GM19467 (cell line): ENCODE results near the gene TNFSF4.
"Not testable (repeated sequence)": the region's sequence is repeated elsewhere in the genome, so short reads cannot be mapped to it uniquely, and the experiment has no call there.

Experiments used
- ATAC-seq: cut with Tn5 transposase; IDR thresholded peaks from one replicate; pipeline ENCODE4 v1.9.1; 2021; ENCODE audit warnings: mild to moderate bottlenecking, moderate library complexity; ENCODE audit not compliant: unreplicated experiment

TNFSF4 gene, protein sequence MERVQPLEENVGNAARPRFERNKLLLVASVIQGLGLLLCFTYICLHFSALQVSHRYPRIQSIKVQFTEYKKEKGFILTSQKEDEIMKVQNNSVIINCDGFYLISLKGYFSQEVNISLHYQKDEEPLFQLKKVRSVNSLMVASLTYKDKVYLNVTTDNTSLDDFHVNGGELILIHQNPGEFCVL

DNA sequence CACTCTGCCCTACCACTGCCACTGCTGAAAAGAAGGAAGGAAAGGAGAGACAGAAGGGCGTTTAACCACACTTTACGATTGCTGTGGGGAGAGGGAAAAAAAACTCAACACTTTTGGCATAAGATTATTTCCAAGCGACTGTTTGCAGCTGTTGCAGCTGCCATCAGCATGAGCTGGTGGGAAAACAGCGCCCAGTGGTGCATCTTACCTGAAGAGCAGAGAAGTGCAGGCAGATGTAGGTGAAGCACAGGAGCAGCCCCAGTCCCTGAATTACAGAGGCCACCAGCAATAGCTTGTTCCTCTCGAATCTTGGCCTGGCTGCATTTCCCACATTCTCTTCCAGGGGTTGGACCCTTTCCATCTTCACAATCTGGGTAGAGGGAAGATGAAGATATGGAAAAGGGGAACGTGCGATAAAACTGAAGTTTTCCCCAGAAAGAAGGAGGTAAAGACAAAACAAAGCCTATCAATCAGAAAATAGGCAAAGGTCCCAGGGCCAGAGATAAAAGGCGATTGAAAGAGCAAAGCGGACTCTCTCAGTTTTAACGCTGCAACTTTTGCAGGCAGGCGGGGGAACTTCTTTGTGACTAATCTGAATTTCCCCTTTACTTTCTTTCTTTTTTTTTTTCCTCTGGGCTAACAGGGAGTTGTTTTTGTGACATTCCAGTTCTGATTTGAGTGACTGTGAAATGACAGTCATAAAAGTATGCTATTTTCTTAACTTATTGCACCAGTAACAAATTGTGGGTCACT lies at the start of gene TNFSF4:
Gene TNFSF4, minus strand, starts transcription at position 516 of the 753 bp plus-strand sequence. Its CDS starts 155 bp downstream, at position 361.
- no peak for ATAC-seq

DNA sequence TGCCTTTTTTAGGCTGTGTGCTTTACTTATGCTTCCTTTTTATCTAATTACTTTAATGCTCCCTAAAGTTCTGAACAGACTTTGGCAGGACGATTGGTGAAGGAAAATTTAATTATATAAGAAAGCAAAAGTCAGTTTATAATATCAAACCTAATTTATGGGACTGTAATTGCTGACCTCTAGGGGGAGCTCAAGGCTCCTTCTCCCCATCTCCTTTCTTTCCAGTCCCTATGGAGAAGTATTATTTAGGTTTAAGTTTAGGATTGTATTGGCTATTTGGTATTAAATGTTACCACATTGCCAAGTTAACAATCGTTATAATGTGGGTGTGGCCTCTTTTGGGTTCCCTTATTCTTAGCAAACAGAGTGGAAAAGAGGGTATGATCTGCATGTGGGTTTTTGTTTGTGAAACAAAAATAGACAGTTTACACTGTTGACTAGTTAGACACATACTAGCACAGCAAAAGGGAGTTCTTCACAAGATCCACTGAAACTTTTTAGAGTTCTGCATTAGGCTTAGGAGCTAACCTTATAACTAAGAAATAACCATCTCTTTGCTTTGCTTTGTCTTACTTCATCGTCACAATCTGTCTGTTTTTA lies 48.2 kb upstream of the TNFSF4 start:
- no peak for ATAC-seq

DNA sequence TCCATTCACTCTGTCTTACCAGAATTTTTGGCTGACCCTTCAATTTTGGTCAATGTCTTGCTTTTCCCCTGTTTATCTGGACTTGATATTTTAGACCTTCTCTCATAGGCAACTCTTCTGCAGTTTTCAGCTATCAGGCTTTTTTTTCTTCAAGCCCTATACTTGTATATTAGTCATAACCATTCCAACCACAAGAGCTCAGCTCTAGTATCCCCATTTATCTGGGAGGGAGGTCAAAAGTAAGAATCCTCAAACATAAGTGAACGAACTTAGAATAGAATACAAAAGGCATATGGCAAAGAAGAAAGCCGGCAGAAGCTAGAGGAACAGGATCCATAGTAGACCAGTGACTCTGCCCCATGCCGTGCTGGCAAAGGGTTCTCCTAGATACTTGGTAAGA lies 45.9 kb upstream of the TNFSF4 start:
- no peak for ATAC-seq

DNA sequence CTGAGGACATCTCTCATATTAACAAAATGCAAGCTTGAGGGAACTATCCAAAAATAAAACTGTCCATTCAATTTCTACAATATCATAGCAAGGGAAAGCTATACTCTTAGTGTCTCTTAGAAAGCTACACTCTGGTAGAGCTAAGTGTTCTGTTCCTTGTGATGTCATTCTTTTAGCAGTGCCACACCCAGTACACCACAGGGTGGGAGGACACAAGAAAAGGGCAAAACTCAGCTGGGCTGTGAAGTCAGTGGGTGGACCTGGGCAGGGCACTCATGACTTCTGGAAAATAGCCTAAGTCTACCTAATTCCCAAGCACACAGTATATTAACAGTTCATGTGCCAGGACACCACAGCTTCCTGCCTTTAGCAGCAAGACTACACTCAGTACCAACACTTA lies 42.2 kb upstream of the TNFSF4 start:
- no peak for ATAC-seq

DNA sequence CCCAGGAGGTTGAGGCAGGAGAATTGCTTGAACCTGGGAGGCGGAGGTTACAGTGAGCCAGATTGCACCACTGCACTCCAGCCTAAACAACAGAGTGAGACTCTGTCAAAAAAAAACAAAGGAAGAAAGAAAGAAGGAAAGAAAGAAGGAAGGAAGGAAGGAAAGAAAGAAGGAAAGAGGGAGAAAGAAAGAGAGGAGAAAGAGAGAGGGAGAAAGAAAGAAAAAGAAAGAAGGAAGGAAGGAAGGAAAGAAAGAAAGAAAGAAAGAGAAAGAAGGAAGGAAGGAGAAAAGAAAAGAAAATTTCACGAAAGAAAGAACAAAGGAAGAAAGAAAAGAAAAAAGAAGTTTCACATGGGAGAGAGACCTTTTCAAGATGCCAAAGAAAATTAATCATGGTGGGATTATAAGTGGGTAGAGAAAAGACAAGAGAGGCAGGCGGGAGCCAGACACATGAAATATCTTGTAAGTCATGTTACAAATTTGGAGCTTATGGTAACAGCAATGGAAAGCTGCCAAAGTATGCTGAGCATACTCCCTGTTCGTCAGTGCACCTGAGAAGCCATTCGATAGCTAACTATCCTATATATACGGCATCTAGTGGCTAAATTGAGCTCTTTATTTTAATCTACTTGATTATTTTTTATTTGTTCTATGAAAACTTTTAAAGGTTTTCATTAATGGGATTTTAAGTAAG lies 41.3 kb upstream of the TNFSF4 start:
- ATAC-seq, result no peak

DNA sequence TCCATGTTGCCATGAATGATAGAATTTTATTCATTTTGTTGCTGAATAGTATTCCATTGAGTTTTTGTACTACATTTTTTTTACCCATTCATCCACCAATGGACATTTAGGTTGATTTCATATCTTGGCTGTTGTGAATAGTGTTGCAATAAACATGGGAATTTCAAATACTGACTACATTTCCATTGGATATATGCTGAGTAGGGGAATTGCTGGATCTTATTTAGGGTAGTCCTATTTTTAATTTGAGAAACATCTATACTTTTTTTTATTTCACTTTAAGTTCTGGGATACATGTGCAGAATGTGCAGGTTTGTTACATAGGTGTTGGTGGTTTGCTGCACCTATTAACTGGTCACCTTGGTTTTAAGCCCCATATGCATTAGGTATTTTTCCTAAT lies 38.8 kb upstream of the TNFSF4 start:
- ATAC-seq, result no peak

DNA sequence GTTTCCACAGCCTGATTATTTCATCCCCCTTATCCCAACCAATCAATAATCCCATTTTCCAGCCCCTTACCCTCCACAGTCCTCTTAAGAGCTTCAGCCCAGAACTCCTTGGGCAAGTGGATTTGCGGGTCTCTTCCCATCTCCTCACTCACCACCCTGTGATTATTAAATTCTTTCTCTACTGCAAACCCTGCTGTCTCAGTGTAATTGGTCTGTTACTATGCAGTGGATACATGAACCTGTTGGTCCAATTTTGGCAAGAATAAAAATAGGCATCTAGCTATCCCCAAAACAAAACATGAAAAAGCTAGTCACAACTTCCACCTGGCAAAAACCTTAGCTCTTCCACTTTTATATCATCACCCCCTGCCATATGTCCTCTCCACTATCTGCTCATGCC lies 36.2 kb upstream of the TNFSF4 start:
- no peak for ATAC-seq

DNA sequence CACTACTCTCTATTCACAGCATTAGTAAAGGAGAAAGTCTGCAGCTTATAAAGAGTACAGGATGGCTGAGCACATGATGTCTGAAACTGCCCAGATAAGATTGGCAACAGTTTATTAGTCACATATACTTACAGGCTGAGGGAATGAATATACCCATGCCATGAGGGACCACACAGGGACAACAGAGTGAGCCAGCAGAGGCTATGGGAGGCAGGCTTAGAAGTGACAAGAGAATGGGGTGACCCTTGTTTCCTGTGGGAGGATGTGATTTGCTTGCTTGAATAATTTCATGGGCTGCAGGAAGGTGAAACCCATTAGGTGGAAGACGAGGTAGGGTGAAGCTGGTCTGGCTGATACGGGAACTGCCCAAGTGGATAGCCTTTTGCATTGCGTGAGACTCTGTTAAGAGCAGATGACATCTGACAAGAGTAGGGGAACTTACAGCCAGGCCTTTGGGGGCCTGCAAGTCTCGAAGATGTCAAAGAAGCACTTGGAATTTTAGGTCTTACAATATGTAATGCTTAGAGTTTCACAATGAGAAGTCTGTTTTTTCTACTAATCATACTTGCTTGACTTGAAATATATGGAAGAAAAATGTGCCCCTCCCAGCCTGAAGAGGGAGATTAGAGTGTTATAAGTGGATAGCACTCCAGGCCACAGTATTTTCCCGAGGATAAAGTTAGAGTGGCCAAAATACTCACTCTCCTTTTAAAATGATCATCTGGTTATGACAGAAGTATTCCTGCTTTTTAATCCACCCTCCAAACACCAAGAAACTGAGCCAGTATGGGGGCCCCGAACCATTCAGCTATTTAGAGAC lies 34.6 kb upstream of the TNFSF4 start:
- ATAC-seq, result no peak

DNA sequence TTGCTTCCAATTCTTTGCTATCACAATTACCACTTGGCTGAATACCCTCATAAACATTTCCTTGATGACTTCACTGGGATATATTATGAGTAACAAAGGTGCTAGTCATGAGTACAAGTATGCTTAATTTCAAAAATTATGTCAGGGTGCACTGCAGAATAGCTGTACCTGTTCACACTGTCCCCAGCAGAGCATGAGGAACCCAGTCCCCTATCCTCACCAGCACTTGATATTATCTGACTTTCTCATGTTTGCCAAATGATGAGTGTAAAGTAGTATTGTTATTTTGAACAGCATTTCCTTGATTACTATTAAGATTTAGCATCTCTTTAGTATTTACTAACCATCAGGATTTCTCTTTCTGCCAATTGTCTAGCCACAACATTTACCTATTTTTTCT lies 33.5 kb upstream of the TNFSF4 start:
- no peak for ATAC-seq

DNA sequence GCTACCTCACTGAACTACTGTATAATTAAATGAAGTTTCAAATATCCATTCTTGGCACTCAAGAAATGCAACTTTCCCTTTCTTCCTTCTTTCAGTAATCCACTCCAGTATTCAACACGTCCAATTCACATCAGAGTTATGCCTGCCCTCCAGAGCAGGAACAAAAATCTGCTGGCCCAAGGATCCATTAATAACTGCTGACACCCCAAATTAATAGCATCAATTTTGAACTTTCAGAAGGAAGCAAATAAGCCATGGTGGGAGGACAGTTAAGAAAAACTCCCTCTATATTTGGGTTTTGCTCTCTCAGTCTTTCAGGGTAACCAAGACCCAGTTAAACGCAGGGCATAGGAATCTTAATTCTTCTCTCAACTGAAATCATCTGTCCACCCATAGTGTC lies 31.9 kb upstream of the TNFSF4 start:
- no peak for ATAC-seq

DNA sequence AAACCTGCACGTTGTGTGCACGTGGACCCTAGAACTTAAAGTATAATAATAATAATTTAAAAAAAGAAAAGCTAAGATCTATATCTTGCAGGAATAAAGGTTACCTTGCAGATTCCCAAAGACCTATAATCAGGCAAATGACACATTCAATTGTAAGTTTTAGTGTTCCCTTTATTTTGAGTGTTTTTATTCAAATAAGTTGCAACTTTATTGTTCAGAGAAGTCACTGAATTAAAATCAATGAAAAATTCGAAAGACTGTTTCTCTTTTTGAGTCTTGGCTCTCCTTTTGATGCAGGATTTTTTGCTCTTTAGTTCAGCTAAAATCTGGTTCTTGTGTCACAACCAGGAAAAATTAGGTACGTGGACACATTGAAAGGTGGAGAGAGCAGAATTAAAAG lies 27.8 kb upstream of the TNFSF4 start:
- ATAC-seq, result no peak

DNA sequence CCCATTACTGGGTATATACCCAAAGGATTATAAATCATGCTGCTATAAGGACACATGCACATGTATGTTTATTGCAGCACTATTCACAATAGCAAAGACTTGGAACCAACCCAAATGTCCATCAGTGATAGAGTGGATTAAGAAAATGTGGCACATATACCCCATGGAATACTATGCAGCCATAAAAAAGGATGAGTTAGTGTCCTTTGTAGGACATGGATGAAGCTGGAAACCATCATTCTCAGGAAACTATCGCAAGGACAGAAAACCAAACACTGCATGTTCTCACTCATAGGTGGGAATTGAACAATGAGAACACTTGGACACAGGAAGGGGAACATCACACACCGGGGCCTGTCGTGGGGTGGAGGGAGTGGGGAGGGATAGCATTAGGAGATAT lies 27.3 kb upstream of the TNFSF4 start:
- not testable (repeated sequence) for ATAC-seq

DNA sequence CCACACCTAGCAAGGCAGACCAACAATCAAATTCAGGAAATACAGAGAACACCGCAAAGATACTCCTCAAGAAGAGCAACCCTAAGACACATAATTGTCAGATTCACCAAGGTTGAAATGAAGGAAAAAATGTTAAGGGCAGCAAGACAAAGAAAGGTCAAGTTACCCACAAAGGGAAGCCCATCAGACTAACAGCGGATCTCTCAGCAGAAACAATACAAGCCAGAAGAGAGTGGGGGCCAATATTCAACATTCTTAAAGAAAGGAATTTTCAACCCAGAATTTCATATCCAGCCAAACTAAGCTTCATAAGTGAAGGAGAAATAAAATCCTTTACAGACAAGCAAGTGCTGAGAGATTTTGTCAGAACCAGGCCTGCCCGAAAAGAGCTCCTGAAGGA lies 21.9 kb upstream of the TNFSF4 start:
- not testable (repeated sequence) for ATAC-seq

DNA sequence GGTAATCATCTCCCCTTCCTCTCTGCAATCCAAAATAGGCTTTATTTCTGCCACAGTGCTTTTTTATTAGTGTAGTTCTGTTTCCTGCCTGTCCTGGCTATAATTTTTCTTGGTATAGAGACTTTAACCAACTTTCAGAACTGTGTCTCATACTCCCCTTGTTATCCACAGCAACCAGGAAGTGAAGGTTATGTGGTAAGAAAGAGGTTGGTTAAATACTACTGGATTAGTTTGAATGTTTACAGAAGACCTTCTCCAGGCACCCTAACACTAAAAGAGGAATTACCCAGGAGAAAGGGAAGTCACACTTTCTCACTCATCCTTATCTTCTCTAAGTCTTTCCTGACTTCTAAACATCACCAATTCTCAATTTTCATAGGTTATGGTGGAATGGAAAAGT lies 17.8 kb upstream of the TNFSF4 start:
- no peak for ATAC-seq

DNA sequence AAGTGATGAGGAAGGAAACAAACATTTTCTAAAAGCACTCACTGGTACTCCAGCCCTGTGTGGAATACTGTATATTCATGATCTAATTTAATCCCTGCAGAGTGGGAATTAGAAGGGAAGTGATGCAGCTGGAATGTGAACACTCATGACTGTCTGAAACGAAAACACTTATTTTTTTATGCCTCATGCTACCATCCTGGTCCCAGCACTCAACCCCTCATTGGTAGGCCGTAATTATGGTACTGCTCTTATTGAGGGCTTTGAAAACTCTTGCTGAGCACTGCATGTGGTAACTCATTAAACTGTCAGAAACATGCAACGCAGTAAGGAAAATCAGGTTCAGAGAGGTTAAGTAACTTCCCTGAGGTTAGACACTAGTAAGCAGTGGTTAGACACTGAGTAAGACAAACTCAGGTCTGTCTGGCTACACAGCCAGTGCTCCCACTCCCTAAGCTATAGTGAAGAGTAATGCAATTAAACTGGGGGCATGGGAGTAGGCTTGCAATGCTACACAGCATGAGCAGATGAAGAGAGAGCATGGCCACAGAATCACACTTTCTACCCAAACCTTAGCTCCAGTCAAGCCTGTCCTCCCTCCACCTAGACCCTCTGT lies 17.3 kb upstream of the TNFSF4 start:
- ATAC-seq, result no peak

DNA sequence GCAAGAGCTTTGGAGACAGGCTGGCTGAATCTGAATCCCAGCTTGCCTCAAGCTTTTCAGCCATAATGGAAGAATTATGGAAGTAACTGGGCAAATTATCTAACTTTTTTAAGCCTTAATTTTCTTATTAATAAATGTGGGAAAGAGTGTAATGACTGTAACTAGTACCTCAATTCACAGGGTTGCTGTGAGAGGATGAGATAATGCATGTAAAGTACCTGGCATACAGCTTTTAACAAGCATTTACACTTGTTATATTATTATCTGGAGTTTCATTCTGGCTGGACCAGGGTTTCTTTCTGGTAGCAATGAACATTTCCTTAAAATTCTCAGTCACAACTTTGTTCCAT lies 15.9 kb upstream of the TNFSF4 start:
- no peak for ATAC-seq

DNA sequence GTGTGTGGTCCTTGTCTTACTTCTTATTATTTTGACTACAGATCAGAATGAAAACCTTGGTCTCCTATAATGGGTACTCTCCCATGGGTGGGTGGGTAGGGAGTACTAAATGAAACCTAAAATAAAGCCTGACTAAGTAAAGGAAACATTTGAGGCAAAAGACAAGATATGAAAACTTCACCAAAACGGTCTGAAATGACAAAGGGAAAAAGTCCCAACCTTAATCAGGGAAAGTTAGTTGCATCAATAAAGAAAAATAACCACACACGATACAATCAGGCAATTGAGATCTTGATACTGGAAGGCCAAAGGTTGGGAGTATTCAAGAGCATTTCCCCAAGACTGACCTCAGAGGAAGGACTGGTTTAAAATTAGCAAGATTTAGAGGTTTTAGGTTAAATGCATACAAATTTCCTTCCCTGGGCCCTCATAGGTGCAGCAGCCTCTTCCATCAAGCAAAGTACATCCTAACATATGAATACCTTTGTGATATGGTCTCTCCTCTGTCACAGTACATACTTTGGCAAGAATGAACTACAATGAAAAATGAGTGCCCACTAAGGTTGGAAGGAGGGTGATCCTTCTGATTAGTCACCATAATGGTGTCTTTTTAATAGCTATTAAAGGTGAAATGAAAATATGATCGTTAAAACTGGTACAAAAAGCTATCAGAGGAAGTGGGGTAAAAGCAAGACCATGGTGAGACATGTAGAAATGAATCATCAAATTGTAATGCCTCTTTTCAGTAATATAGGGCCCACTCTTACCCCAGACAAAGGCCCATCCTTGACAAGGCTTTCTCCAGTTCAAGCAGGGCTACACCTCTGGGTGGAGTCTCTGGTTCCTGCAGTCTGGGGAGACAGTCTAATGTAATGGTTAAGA lies 15.3 kb upstream of the TNFSF4 start:
- no peak for ATAC-seq

DNA sequence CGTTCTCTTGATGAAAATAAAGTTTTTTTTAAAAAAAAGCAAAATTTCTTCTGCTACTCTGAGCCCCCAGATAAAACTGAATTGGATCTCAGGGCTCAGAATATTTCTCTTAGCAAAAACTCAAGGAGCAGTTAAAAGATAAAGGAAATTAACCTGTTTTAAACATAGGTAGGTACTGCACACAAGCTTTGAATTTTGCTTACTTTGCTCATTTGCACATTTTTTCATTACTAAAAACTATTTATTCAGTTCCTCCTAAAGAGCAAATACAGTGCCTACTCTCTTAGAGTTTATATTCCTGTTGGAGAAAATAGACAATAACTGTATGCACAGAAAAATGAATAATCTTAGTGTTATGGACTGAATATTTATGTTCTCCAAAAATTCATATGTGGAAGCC lies 13.0 kb upstream of the TNFSF4 start:
- ATAC-seq, result no peak

DNA sequence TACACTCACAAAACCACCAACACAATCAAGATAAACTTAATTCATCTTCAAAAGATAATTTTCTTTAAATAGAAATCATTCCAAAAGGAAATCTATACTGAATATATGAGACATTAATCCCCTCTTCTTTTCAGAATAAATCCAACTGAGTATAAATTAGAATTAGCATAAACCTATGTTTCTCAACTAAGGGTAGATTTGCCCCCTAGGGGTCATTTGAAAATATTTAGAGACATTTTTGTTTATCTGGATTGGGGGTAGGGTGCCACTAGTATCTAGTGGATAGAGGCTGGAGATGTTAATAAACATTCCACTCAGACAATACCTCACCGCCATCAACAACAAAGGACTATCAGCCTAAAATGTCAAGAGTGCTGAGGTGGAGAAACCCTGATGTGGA lies 6.5 kb upstream of the TNFSF4 start:
- no peak for ATAC-seq
